Measurements from ENCODE around the gene PXYLP1.

The PXYLP1 gene

GRCh38 chr3:141306922-141307321, 75.3 kb downstream of the PXYLP1 start:
- H3K79me2 ChIP-seq (ENCODE audit: insufficient read depth, low read length), result peaks cover 8% of the 10 kb centered on the region
- peak overlapping the region; percentile 66 for H3K27ac ChIP-seq (ENCODE audit: low read length)
- H4K20me1 ChIP-seq (ENCODE audit: insufficient read depth, low read length), result no peaks in the 10 kb centered on the region
- H3K36me3 ChIP-seq (ENCODE audit: insufficient read depth, low read length), result peaks cover 8% of the 10 kb centered on the region
- peak overlapping the region; percentile 4; the same call in 1 of the 2 replicates for H3K4me2 ChIP-seq (ENCODE audit: insufficient read depth, low read length)
- peaks cover 50% of the 10 kb centered on the region for H3K4me1 ChIP-seq (ENCODE audit: insufficient read depth, low read length)
- H3K4me3 ChIP-seq (ENCODE audit: low read depth in 1 of 2, low read length in 2 of 2), result no peak overlapping the region
- H3K9me3 ChIP-seq (ENCODE audit: insufficient read depth, low read length, severe bottlenecking), result no peaks in the 10 kb centered on the region
- peak overlapping the region; percentile 44; the same call in 1 of the 2 replicates for H2AFZ ChIP-seq (ENCODE audit: low read depth, low read length)
- DNase-seq (peak; percentile 35), ATAC-seq (ENCODE audit: insufficient read depth, low read depth) (peak; percentile 25)
- TF ChIP-seq EZH2 (IDR thresholded peaks at IDR 0.05; ENCODE audit: borderline replicate concordance, low read depth, low read length, severe bottlenecking) (no peak), CTCF (IDR thresholded peaks at IDR 0.05; ENCODE audit: borderline replicate concordance, extremely low read depth, low read length, poor library complexity, severe bottlenecking) (no peak)
- H3K27me3 ChIP-seq (ENCODE audit: insufficient read depth, low read length, poor library complexity), result no peaks in the 10 kb centered on the region
- peak overlapping the region; percentile 22; the same call in 1 of the 2 replicates for H3K9ac ChIP-seq (ENCODE audit: low read depth, low read length)

- Histone ChIP-seq H3K79me2 (ENCODE audit: insufficient read depth, low read length) (peaks cover 8% of the 10 kb centered on the region), H3K4me3 (ENCODE audit: low read depth in 1 of 2, low read length in 2 of 2) (no peak overlapping the region), H3K4me1 (ENCODE audit: insufficient read depth, low read length) (peaks cover 54% of the 10 kb centered on the region), H3K36me3 (ENCODE audit: insufficient read depth, low read length) (peaks cover 8% of the 10 kb centered on the region), H4K20me1 (ENCODE audit: insufficient read depth, low read length) (no peaks in the 10 kb centered on the region), H3K4me2 (ENCODE audit: insufficient read depth, low read length) (peak overlapping the region; percentile 4; the same call in 1 of the 2 replicates), H3K9ac (ENCODE audit: low read depth, low read length) (peak overlapping the region; percentile 22; the same call in 1 of the 2 replicates), H3K9me3 (ENCODE audit: insufficient read depth, low read length, severe bottlenecking) (no peaks in the 10 kb centered on the region), H3K27me3 (ENCODE audit: insufficient read depth, low read length, poor library complexity) (no peaks in the 10 kb centered on the region), H3K27ac (ENCODE audit: low read length) (peak overlapping the region; percentile 66), H2AFZ (ENCODE audit: low read depth, low read length) (no peak overlapping the region)
- TF ChIP-seq EZH2 (IDR thresholded peaks at IDR 0.05; ENCODE audit: borderline replicate concordance, low read depth, low read length, severe bottlenecking) (no peak), CTCF (IDR thresholded peaks at IDR 0.05; ENCODE audit: borderline replicate concordance, extremely low read depth, low read length, poor library complexity, severe bottlenecking) (no peak)
- no peak for ATAC-seq (ENCODE audit: insufficient read depth, low read depth)
- DNase-seq, result no peak
These were observed 75.9 kb downstream of the PXYLP1 start for GRCh38 chr3:141307351-141308059.

- H3K27ac ChIP-seq (ENCODE audit: low read length), result no peak overlapping the region
- no peak for TF ChIP-seq CTCF (IDR thresholded peaks at IDR 0.05; ENCODE audit: borderline replicate concordance, extremely low read depth, low read length, poor library complexity, severe bottlenecking)
- no peak for TF ChIP-seq EZH2 (IDR thresholded peaks at IDR 0.05; ENCODE audit: borderline replicate concordance, low read depth, low read length, severe bottlenecking)
- H3K4me1 ChIP-seq (ENCODE audit: insufficient read depth, low read length), result peaks cover 47% of the 10 kb centered on the region
- no peak overlapping the region for H3K4me2 ChIP-seq (ENCODE audit: insufficient read depth, low read length)
- H3K9me3 ChIP-seq (ENCODE audit: insufficient read depth, low read length, severe bottlenecking), result no peaks in the 10 kb centered on the region
- no peaks in the 10 kb centered on the region for H4K20me1 ChIP-seq (ENCODE audit: insufficient read depth, low read length)
- H3K4me3 ChIP-seq (ENCODE audit: low read depth in 1 of 2, low read length in 2 of 2), result no peak overlapping the region
- DNase-seq (no peak), ATAC-seq (ENCODE audit: insufficient read depth, low read depth) (no peak)
- no peak overlapping the region for H2AFZ ChIP-seq (ENCODE audit: low read depth, low read length)
- peaks cover 8% of the 10 kb centered on the region for H3K79me2 ChIP-seq (ENCODE audit: insufficient read depth, low read length)
- no peaks in the 10 kb centered on the region for H3K27me3 ChIP-seq (ENCODE audit: insufficient read depth, low read length, poor library complexity)
- no peak overlapping the region for H3K9ac ChIP-seq (ENCODE audit: low read depth, low read length)
- H3K36me3 ChIP-seq (ENCODE audit: insufficient read depth, low read length), result peaks cover 7% of the 10 kb centered on the region
These were observed 77.1 kb downstream of the PXYLP1 start for GRCh38 chr3:141308588-141309218.

All from DND-41 (cell line).